Ishikawa (cell line): Measurements from ENCODE around the gene MRPL21.

Source experiments
- CEBPB ChIP-seq: IDR thresholded peaks from 2 replicates; pipeline ENCODE4 v1.6.1; 2012
- CREB1 ChIP-seq: IDR thresholded peaks from 2 replicates; pipeline ENCODE4 v1.6.1; 2012; ENCODE audit warnings: low read depth
- FOXM1 ChIP-seq: IDR thresholded peaks from 2 replicates; pipeline ENCODE4 v1.6.1; 2012; ENCODE audit warnings: low read depth, borderline replicate concordance
- NFIC ChIP-seq: IDR thresholded peaks from 2 replicates; pipeline ENCODE4 v1.6.1; 2012
- RAD21 ChIP-seq: IDR thresholded peaks from 2 replicates; pipeline ENCODE4 v1.6.1; 2012; ENCODE audit warnings: low read depth
- REST ChIP-seq: IDR thresholded peaks from 2 replicates; pipeline ENCODE4 v1.6.1; 2012; ENCODE audit warnings: low read depth, mild to moderate bottlenecking
- TCF12 ChIP-seq: IDR thresholded peaks from 2 replicates; pipeline ENCODE4 v1.6.1; 2012; ENCODE audit warnings: low read depth
- TEAD4 ChIP-seq: IDR thresholded peaks from 2 replicates; pipeline ENCODE4 v1.6.1; 2012
- YY1 ChIP-seq: IDR thresholded peaks from 2 replicates; pipeline ENCODE4 v1.6.1; 2012; ENCODE audit warnings: low read depth
- ZBTB7A ChIP-seq: IDR thresholded peaks from 2 replicates; pipeline ENCODE4 v1.6.1; 2012; ENCODE audit warnings: low read depth

GRCh38 chr11:68936676-68937620, 33.3 kb upstream of the MRPL21 start:
- TF ChIP-seq FOXM1 (no peak), ZBTB7A (no peak), TEAD4 (no peak), REST (no peak), RAD21 (no peak), CEBPB (no peak), TCF12 (no peak), NFIC (no peak), CREB1 (no peak), YY1 (no peak)
